ENCODE measurements around the gene FRMPD4.

DNA sequence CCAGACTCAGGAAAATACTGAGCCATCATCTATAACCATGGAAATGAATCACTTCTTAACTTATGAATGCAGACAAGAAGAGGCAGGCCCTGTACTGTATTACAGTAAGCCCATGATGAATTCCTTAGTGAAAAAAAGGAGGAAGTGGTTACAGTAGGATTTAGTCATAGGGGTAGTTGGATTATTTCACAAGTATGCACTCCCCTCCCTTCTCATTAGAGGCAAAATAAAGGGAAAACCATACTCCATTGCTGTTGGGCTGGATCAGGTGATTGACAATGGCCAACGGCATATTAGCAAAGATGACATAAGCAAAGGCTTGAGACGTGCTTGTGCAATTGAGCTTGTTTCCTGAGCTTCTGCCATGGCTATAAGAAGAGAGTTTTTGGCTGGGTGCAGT is 471.8 kb downstream of the FRMPD4 start:
- TF ChIP-seq EZH2 (IDR thresholded peaks at IDR 0.05; ENCODE audit: insufficient read depth, low read length) = no peak
- no peak for TF ChIP-seq CTCF (IDR thresholded peaks at IDR 0.05; ENCODE audit: insufficient read depth, low read depth, low read length)

Measured in astrocyte (in vitro differentiated cells and primary cell).